Measurements from ENCODE around the gene SMOC2.

DNA sequence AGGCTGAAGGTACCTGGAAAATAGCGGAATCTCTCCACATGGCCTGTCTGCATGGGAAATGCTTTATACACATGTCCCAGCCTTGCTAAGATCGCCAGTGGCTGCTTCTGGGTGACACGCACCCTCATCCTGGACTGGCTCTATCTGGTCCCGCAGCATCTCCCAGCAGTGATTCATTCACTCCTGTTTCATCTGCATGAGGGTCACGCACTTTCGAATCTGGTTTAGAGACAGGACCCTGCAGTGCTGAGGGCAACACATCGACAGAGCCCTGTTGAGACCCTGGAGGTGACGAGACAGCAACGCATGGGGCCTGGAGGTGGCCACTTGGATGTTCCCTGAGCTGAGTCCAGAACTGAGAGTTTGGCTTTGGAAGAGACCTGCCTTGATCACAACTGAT is 136.5 kb downstream of the SMOC2 start:
- no peak for TF ChIP-seq EZH2 (IDR thresholded peaks at IDR 0.05; ENCODE audit: borderline replicate concordance, insufficient read depth, low read depth, low read length, poor library complexity, severe bottlenecking)
- TF ChIP-seq, protein P1, sequence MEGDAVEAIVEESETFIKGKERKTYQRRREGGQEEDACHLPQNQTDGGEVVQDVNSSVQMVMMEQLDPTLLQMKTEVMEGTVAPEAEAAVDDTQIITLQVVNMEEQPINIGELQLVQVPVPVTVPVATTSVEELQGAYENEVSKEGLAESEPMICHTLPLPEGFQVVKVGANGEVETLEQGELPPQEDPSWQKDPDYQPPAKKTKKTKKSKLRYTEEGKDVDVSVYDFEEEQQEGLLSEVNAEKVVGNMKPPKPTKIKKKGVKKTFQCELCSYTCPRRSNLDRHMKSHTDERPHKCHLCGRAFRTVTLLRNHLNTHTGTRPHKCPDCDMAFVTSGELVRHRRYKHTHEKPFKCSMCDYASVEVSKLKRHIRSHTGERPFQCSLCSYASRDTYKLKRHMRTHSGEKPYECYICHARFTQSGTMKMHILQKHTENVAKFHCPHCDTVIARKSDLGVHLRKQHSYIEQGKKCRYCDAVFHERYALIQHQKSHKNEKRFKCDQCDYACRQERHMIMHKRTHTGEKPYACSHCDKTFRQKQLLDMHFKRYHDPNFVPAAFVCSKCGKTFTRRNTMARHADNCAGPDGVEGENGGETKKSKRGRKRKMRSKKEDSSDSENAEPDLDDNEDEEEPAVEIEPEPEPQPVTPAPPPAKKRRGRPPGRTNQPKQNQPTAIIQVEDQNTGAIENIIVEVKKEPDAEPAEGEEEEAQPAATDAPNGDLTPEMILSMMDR (IDR thresholded peaks at IDR 0.05), result no peak

All from B cell (primary cell).